HG03565 (cell line): ENCODE measurements around the gene RNF148.

Experiments
- ATAC-seq: cut with Tn5 transposase; IDR thresholded peaks from one replicate; pipeline ENCODE4 v1.9.1; 2021; ENCODE audit warnings: mild to moderate bottlenecking, moderate library complexity; ENCODE audit not compliant: unreplicated experiment

RNF148 gene, protein sequence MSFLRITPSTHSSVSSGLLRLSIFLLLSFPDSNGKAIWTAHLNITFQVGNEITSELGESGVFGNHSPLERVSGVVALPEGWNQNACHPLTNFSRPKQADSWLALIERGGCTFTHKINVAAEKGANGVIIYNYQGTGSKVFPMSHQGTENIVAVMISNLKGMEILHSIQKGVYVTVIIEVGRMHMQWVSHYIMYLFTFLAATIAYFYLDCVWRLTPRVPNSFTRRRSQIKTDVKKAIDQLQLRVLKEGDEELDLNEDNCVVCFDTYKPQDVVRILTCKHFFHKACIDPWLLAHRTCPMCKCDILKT

DNA sequence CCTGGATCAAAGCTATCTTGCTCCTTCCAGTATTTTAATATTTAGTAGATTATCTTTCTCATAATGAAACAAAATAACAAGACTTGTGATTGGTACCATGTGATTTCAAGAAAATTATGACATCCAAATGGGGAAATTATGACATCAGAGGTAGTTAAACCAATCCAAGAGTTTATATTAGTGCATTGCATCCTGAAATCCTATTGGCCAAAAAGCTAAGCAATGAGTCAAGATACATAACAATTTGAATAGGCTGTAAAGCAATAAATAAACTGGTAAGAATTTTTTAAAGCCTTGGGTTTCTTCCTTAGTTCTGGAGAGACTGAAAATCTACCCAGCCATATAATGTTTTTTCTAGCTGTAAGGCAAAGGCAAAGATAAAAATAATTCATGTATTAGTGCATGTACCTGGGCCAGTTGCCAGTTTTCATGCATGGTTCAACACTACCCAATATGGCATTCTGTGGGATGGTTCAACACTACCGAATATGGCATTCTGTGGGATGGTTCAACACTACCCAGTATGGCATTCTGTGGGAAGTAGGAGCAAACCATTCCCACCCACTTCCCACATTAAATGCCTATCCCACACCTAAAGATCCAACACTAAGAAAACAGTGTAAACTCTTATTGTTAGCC is at the start of gene RNF148:
Gene RNF148, minus strand, starts transcription at position 51 of the 639 bp plus-strand sequence. CDS start 172 bp downstream, outside the sequence.
- ATAC-seq, result no peak

DNA sequence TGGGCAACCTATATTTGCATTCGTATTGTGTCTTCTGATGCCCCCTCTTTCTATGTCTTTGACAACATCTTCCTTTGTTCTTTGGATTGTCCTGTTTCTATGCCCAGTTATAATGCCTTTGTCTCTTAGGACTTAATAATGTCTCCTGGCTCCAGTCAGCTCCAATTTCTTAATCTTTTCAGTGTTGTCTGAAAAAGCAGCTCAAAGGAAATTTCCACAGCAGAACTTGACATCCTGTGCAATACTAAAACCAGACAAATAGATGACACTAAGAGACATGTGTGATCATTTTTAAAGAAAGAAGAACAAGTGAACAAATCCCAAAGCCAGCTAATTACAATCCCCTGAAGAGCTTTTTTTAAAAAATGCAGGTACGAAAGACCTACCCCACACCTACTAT is 47.7 kb upstream of the RNF148 start:
- ATAC-seq, result no peak

DNA sequence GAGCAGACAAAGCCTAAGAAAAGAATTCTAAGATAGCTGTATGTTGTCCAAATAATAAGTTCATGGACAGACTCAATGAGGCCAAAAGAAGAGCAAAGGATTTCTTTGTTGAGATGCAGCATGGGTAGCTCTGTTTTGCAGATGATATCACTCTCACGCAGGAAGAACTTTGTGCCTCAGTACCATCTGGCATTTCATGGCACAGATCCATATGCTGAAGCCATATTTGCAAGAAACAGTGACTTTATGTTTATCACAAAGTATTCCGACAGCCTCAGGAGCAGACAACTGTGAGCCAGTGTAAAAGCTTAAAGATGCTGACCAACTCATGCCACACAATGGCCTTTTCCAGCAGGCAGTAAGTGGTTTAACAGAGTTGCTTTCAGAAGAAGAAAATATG is 45.5 kb upstream of the RNF148 start:
- no peak for ATAC-seq

DNA sequence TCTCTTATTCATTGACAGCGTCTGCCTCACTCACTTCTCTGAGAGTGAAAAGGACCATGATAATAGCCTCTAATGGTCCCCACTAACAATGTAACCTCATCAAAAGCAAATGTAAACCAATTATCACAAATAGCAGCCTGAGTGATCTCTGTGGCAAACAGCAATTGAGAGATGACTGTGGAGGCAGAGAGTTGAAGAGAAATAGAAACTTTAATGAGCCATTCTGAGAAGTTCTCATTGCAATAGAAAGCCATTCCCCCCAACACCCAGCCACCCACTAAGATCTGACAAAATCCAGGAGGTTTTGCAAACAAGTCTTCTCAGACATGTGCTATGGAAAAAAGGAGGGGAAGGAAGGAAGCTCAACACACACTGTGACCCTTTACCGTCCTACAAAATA is 44.2 kb upstream of the RNF148 start:
- no peak for ATAC-seq

DNA sequence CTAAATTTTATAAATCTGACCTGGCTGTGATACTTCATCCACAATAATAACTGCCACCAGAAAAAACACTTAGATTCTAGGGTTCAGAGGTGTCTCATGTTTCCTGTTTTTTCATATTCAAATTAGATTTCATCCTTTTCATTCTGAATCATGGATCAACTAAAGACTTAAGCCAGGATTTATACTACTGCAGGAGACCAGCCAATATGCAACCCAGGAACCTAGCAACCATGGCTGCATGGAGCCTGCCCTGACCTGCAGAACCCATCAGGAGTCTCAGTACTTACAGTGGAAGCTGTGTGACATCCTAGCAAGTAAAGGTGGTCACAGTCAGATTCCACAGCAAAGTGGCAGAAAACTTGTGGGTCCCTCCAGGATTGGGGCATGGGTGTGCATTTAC is 40.5 kb upstream of the RNF148 start:
- no peak for ATAC-seq

DNA sequence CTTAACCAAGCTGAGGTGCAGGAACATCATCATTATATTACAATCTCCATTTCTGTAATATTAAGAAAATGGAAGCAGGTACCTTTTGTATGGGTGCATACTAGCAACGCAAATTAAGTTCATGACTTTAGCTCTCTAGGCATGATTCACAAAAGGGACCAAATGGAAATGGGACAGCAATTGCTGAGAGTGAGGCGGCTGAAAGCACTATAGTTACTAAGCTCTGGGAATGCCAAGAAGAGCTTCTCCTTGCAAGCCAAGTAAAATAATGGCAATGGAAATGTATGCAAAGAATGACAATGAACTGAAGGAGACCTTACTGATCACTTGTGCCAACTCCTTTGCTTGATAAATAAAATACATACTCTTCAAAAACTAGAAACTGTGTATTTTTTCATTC is 36.2 kb upstream of the RNF148 start:
- ATAC-seq, result no peak

DNA sequence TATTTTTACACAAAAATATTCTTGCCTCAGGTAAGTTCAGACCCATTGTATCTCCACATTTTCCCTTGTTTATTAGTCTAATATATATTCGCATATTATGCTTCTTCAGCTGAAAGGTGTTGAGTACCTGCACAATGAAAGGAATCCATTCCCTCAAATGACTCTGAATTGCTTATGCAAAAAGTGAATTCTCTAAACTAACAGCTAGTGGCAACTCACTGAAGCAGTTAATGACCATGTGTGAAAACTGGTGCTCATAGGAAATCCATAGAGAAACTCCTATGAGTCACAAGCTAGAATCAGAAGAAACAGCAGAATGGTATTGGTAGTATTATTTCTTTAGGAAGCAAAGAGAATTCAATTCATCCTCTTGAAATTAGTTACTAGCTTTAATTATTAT is 33.5 kb upstream of the RNF148 start:
- ATAC-seq, result no peak

DNA sequence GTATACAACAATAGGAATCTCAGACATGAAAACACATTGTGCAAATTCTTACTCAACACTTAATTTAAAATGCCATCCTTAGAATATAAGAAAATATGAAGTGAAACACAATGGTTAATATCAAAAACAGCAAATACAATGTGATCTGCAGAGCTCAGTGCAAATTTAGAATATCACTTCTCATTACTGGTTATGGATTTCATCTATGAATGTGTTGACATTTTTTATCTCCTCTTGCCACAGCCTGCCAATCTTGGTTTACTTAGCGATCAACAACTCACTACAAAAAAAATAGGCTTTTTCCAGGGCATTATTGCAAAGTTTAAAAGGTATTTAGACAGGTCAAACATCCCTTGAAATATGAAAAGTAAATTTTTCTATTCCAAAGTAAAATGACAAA is 25.0 kb upstream of the RNF148 start:
- no peak for ATAC-seq

DNA sequence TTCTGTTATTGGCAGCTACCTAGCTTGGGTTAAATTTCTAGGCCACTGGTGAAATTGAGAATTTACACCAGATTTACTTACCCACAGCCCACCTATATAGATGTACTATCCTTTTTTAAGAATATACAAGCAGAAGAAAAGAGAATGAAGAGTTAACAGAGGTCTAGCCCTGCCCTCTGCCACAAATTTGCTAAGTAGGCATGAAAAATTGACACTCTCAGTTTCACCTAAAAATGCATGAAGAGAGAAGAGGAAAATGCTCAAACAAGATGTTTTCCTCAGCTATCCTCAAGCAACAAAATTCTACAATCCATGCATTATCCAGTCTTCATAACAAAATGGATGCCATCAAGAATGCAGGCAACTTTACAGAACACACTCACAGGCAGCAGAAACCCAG is 24.6 kb upstream of the RNF148 start:
- no peak for ATAC-seq

DNA sequence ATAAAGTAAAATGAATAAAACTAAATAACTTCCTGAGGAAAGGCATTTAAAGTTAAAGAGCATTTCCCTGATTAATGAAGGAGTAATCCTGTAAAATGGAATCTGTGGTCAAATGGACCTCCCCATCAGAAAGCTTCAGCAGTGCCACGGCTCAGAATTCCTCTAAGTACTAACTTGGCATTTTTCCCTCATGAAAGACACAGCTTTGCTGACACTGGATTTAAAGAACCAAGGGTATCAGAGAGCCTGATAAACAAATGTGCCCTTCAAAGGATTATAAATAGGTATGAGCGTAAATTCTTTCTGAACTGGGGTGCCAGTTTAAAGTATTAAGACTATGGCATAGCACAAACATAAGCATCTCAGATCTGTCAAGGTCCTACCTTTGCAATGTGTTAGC is 24.2 kb upstream of the RNF148 start:
- ATAC-seq, result no peak

DNA sequence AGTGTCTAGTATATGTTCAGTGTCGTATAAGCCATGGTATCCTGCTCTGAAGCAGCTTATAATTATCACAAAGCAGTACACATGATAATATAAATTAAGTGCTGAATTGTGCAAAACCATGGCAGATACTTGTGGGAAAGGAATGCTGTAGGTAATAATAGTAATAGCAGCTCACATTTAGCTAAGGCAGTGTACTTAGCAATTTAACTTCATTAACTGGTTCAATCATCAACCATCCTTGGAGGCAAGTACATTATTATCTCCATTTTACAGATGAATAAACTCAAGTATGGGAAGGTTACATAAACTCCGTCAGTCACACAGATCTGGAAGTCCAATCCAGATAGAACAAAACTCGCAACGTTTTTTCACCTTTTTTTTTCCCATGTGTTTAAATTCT is 21.6 kb upstream of the RNF148 start:
- no peak for ATAC-seq

DNA sequence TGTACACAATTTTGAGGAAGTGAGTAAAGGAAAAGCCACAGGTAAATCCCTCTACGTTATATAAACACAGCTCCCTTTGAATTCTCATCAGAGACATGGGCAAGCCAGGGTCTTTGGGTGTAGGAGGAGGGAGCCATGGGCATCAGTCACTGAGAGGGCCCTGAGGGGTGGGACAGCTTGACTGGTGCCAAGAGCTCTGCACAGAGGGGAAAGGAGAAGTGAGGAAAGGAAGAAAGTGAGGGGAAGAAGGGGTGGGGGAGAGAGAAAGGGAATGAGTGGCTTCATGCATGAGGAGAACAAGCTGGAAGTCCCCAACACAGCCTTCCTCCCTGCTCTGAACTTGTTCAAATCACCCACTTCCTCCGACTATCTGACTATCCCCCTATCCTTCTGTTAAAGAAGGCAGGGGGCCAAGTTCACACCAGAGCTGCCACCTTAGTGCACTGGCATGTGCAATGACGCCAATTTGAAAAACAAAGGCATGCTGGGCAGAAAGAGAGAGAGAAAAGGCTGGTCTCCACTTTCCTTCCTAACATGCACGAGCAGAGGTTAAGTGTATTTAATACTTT is 16.4 kb upstream of the RNF148 start:
- ATAC-seq, result no peak

DNA sequence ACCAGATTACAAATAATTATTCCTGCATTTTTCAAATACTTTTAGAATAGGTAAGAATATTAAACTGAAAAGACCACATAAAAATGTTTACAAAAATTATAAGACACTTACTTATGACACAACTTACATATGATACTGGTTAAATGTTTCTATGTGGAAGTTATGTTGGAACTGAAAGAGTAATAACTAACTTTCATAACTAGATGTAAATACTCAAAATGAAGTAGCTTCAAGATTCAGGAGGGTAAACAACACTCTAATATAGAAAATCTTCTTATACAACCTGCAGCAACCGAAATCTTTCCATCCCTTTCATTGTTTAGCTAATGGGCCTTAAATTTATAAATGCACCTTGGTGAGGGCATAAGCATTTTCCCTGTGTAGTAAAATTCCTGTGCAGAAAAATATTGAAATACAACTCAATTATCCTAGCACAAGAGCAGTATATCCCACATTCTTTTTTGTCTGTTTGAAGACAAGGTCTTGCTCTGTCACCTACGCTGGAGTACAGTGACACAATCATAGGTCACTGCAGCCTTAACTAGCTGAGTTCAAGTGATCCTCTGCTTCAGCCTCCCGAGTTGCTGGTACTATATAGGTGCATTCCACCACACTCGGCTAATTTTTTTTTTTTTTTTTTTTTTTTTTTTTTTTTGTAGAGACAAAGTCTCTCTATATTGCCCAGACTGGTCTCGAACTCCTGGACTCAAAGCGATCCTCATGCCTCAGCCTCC is 14.8 kb upstream of the RNF148 start:
- ATAC-seq, result no peak

DNA sequence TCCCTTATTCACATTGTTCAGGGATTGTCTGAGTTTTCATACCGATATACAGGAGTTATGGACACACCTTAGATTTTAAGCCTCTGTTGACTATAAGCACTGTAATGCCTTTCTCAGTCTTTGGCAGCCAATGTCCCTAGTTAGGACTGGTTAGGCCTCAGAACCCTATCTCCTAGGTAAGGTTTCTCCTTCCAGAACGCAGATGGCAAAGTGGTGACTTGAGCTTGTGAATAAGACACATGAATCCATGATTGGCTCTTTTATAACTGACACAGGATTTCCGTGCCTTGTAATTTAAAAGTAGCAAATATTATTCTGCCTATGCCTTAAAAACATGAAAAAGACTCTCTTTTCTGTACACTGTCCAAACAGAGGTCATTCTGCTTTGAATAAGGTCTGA is 12.5 kb upstream of the RNF148 start:
- ATAC-seq, result no peak

DNA sequence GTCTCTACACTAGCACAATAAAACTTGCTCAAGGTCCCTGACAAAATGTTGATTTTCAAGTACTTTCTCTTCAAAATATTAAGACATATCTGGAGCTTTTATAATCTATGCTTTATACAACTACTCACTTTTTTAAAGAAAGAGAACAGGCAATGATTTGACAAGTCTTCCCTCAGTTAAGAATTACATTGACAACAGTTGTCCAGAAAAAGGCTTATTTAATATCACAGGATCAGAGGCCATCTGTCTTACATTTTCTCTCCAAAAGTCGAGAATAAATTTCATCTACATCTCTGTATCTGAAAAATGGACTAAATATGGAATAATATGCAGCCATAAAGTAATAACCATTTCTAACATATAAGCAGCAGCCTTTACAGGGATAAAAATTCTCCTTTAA is 8.2 kb upstream of the RNF148 start:
- no peak for ATAC-seq

DNA sequence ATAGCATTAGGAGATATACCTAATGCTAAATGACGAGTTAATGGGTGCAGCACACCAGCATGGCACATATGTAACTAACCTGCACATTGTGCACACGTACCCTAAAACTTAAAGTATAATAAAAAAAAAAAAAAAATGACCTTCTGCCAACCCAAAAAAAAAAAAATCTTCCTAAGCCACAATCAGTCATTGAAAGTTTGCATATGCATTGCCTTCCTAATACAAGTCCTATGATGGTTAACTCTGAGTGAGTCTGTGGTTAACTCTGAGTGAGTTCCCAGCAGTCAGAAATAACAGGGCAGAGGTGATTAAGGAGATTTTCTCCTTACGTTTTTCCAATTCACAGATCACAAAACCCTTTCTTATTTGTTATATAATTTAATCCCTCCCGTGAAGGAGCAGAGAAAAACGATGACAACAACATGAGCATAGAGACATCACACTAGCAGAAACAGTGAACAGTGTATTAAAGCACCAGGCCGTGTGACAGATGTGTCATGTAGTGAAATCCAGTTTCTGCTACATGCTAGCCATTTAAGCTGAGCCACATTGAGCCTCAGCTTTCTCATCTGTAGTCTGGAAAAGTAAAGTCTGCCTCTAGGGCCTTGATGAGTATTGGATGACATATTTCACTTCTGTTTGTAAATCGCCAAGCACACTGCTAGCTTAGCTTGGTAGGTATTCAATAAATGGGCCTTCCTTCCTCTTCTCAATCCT is 7.4 kb upstream of the RNF148 start:
- no peak for ATAC-seq

DNA sequence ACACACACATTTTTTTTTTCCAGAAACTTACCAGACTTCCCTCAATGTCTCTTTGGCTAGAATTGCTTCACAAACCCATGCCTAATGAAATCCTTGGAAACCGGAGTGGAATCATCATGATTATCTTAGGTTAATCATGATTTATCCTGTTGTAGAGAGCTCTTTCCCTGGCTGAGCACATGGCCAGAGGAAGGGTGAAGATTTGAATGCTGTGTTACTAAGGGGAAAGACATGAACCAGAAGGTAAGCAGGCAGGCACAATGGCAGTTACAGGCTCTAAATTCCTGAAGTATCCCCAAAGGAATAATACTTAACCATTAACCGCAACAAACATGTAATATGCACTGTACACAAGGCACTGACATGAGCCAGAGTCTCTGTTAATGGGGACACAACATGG is 4.1 kb upstream of the RNF148 start:
- ATAC-seq, result no peak

DNA sequence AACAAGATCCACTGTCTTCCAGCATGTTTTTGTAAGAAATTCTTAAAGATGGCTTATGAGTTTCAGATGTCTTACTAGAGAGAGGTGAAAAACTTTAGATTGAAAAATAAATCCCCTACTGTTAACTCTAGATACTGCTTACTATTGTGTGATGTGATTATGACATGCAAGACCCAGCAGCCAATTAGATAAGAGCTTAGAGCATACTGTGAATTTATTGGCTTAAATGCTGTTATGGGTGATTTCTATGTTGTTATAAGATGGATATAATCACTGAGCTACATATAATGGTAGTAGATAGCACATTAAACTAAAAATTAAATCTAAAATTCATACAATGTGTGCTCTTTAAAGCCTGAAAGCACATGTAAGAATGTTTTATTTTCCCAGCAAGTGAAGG is 3.7 kb downstream of the RNF148 start, which contains the start of gene RNF133:
Gene RNF133, minus strand, starts transcription at position 101 of the 400 bp plus-strand sequence. CDS start 199 bp downstream, outside the sequence.
- ATAC-seq, result no peak

DNA sequence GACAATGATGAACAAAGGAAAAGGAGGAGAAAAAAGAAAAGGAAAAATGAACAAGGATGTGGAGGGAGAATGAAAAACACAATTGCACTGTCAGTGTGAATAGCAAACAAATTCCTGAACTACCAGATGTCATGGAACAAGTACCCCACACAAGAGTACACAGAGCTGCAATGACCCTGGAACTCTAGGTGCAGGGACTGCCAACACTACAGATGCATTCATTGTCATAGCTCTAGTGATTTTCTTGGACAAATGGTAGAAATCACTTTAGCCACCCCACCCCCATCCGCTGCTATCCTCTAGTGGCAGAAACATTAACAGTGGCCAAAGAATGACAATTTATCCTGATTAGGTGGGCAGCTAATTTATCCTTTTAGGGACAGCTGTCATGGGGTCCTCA is 6.9 kb downstream of the RNF148 start:
- ATAC-seq, result no peak

DNA sequence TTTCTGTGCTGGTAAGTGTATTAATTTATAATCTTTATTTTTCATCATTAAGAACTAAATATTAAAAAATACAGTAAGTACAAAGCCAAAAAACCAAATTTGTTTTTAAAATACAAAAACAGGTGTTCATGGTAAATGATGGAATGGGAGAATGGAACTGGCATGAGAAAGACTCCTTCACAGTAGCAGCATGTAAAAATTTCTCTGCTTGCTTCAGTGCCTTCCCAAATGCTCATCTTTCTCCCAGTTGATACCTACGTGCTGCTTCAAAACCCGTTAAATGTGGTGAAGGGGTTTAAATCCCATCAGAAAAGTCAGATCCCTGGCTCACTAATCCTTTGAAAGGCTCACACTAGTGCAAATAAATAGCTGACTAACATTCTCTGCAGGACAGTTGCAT is 8.0 kb downstream of the RNF148 start:
- no peak for ATAC-seq

DNA sequence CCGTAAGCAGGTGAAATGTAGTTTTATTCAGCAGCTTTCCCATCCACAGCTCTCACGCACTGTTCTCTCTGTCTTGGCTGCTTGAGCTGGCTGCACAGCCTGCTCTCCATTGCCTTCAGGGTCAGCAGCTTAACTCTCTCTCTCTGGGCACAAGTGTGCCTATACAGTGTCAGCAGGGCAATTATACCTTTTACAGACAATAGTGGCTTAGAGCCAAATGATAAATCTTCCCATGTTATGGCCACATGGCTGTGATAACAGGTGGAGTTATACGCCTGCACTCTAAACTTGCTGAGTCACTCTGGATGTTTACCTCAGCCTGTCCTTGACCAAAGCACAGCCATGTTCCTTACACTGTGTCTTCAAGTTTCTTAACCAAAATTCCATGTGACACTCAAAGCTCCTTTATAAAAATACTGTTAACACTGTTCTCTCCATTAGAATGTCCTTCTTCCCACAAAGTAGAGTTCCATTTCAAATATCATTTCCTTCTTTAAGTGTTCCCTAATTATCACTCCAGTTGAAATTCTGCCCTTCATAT is 9.9 kb downstream of the RNF148 start:
- no peak for ATAC-seq
